HG03565 (cell line): ENCODE data around the gene CRYBB2.
"Not testable (repeated sequence)": the region's sequence is repeated elsewhere in the genome, so short reads cannot be mapped to it uniquely, and the experiment has no call there.

ENCODE experiments used
- ATAC-seq: cut with Tn5 transposase; IDR thresholded peaks from one replicate; pipeline ENCODE4 v1.9.1; 2021; ENCODE audit warnings: mild to moderate bottlenecking, moderate library complexity; ENCODE audit not compliant: unreplicated experiment

The CRYBB2 gene

GRCh38 chr22:25232301-25232700, 12.9 kb downstream of the CRYBB2 start:
- ATAC-seq = no peak

- ATAC-seq = not testable (repeated sequence)
Observed at GRCh38 chr22:25233706-25234105, 14.3 kb downstream of the CRYBB2 start.

- no peak for ATAC-seq
Observed at GRCh38 chr22:25235547-25236290, 16.3 kb downstream of the CRYBB2 start.

GRCh38 chr22:25236417-25236816, 17.0 kb downstream of the CRYBB2 start:
- no peak for ATAC-seq

GRCh38 chr22:25237503-25237902, 18.1 kb downstream of the CRYBB2 start:
- no peak for ATAC-seq

- not testable (repeated sequence) for ATAC-seq
Observed at GRCh38 chr22:25238058-25238457, 18.6 kb downstream of the CRYBB2 start.

- not testable (repeated sequence) for ATAC-seq
Observed at GRCh38 chr22:25255169-25255568, 35.7 kb downstream of the CRYBB2 start.

GRCh38 chr22:25267567-25267966, 48.1 kb downstream of the CRYBB2 start:
- ATAC-seq = not testable (repeated sequence)

- ATAC-seq = not testable (repeated sequence)
Observed at GRCh38 chr22:25268902-25269301, 49.5 kb downstream of the CRYBB2 start.

- not testable (repeated sequence) for ATAC-seq
Observed at GRCh38 chr22:25270061-25270460, 50.6 kb downstream of the CRYBB2 start.

- ATAC-seq = not testable (repeated sequence)
Observed at GRCh38 chr22:25273231-25273630, 53.8 kb downstream of the CRYBB2 start.

- not testable (repeated sequence) for ATAC-seq
Observed at GRCh38 chr22:25273928-25274327, 54.5 kb downstream of the CRYBB2 start.

GRCh38 chr22:25280118-25280517, 60.7 kb downstream of the CRYBB2 start:
- ATAC-seq = not testable (repeated sequence)
